Adrenal gland (tissue), 5 donors: Measurements from ENCODE around the gene CD46.

Experiments used
- POLR2A ChIP-seq, 2 donors: fragments of 450-650 bp; IDR thresholded peaks; one replicate each; pipeline ENCODE4 v1.6.1; 2017; ENCODE audit warnings: antibody characterized with exemption in 2 of 2, mild to moderate bottlenecking in 2 of 2, moderate library complexity in 1 of 2
- TF ChIP-seq, protein P1 (sequence below), 6 experiments: fragments of 450-650 bp in 4 of 6; fragments of 200-600 bp in 2 of 6; sonication (generic) in 1 of 6; IDR thresholded peaks; 1 replicate in 5 of 6; 2 replicates in 1 of 6; pipeline versions ENCODE4 v1.5.1 to v1.8.0; 2016 to 2021; ENCODE audit warnings: antibody characterized with exemption in 6 of 6, mild to moderate bottlenecking in 2 of 6, moderate library complexity in 1 of 6
- donor health status: DM: no; HTN: no; CAD: no.

DNA sequence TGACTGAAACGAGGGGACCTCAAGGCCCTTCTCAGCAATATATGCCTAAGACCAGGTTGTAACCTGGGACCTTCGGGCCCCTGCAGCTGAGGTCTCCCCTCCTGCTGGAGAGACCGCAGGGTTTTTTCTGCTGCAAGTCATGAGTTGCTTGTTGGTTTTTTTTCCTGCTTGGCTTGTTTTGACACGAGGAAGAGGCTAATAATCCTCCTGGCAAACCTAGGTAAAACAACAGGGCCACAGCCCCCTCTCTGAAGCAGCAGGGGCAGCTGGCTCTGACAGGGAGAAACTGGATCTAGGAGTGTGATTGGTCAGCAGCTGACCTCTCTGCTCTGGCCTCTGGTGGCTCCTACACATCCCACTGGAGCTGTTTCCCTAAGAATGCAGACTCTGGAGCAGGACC, 90.0 kb downstream of the CD46 start:
- no peak for TF ChIP-seq POLR2A (IDR thresholded peaks at IDR 0.05)
- TF ChIP-seq, protein P1, sequence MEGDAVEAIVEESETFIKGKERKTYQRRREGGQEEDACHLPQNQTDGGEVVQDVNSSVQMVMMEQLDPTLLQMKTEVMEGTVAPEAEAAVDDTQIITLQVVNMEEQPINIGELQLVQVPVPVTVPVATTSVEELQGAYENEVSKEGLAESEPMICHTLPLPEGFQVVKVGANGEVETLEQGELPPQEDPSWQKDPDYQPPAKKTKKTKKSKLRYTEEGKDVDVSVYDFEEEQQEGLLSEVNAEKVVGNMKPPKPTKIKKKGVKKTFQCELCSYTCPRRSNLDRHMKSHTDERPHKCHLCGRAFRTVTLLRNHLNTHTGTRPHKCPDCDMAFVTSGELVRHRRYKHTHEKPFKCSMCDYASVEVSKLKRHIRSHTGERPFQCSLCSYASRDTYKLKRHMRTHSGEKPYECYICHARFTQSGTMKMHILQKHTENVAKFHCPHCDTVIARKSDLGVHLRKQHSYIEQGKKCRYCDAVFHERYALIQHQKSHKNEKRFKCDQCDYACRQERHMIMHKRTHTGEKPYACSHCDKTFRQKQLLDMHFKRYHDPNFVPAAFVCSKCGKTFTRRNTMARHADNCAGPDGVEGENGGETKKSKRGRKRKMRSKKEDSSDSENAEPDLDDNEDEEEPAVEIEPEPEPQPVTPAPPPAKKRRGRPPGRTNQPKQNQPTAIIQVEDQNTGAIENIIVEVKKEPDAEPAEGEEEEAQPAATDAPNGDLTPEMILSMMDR (IDR thresholded peaks at IDR 0.05), result no peak
